ENCODE results near the gene FERMT1.

- TF ChIP-seq CTCF (conservative IDR thresholded peaks at IDR 0.05; ENCODE audit: low read depth, low read length) (no peak), EZH2 (IDR thresholded peaks at IDR 0.05; ENCODE audit: low read length, unreplicated experiment) (no peak)
Observed at GRCh38 chr20:6164421-6165341, 41.9 kb upstream of the FERMT1 start.

Measured in PC-3 (cell line).